ENCODE measurements around the gene TAF1B.

- no peak for TF ChIP-seq CTCF (conservative IDR thresholded peaks at IDR 0.05)
- no peak for TF ChIP-seq EZH2 (IDR thresholded peaks at IDR 0.05; ENCODE audit: low read depth)
These were observed 44.2 kb upstream of the TAF1B start for GRCh38 chr2:9799011-9799596.
